Memory B cell (primary cell): ENCODE data around the gene TULP4.

Experiments used
- ATAC-seq: fragments of 150-1000 bp; cut with Tn5 transposase; 2 replicates; pipeline ENCODE4 v1.10.0; 2021; ENCODE audit warnings: low read depth, mild to moderate bottlenecking, moderate library complexity
- DNase-seq, 2 donors: peaks; one replicate each; pipeline ENCODE4 v3.0.0; 2022; ENCODE audit warnings: low spot score in 2 of 2
- H3K27ac Mint-ChIP-seq: one replicate; pipeline ENCODE4 v1.8.0; 2022; ENCODE audit warnings: mild to moderate bottlenecking, moderate library complexity, mixed read lengths
- H3K27me3 Mint-ChIP-seq: one replicate; pipeline ENCODE4 v1.8.0; 2022; ENCODE audit warnings: mixed read lengths
- H3K36me3 Mint-ChIP-seq: one replicate; pipeline ENCODE4 v1.8.0; 2022; ENCODE audit warnings: mild to moderate bottlenecking, mixed read lengths
- H3K4me1 Mint-ChIP-seq: one replicate; pipeline ENCODE4 v1.8.0; 2022; ENCODE audit warnings: mixed read lengths
- H3K4me3 Mint-ChIP-seq: one replicate; pipeline ENCODE4 v1.8.0; 2022; ENCODE audit warnings: mild to moderate bottlenecking, moderate library complexity, mixed read lengths
- H3K9me3 Mint-ChIP-seq: one replicate; pipeline ENCODE4 v1.8.0; 2022; ENCODE audit warnings: mixed read lengths

The TULP4 gene

DNA sequence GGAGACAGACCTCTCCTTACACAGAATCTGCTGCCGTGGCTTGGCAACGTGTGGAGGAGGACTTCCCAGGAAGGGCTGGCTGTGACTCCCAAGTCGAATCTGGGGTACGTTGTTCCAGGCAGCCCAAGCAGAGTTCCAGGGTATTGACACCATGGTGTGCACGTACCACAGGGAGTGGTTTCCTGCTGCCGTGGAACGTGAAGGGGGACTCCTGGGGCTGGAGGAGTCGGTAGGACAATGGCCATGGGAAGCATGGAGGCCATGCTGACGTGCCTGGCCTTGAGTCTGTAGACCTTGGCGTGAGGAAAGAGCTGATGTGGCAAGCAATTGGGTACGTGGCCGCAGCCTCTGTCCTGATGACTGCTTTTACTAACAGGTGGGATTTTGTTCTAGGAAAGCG is 119.3 kb downstream of the TULP4 start:
- Mint-ChIP-seq H3K4me3 (no peak overlapping the region), H3K36me3 (peaks cover 18% of the 10 kb centered on the region), H3K27ac (no peak overlapping the region), H3K27me3 (no peaks in the 10 kb centered on the region), H3K4me1 (no peaks in the 10 kb centered on the region), H3K9me3 (no peaks in the 10 kb centered on the region)
- no peak for ATAC-seq
- no peak for DNase-seq

DNA sequence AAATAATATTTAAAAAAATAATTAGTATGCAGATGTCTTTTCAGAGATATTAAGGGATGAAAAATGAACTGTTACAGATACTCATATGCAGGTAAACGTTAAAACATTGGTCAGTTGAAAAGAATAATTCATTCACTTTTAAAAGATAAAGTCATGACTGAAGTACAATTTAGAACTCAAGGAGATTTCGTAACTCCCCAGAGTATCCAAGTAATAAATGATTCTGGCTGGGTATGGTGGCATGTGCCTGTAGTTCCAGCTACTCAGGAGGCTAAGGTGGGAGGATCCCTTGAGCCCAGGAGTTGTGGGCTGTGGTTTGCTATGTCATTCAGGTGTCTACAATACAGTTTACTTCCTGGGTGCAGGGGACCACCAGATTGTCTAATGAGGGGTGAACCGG is 125.3 kb downstream of the TULP4 start:
- H3K4me1 Mint-ChIP-seq, result peaks cover 9% of the 10 kb centered on the region
- ATAC-seq (no peak), DNase-seq (no peak)
- no peaks in the 10 kb centered on the region for H3K27me3 Mint-ChIP-seq
- no peak overlapping the region for H3K4me3 Mint-ChIP-seq
- H3K27ac Mint-ChIP-seq, result no peak overlapping the region
- H3K36me3 Mint-ChIP-seq, result peaks cover 20% of the 10 kb centered on the region
- no peaks in the 10 kb centered on the region for H3K9me3 Mint-ChIP-seq

DNA sequence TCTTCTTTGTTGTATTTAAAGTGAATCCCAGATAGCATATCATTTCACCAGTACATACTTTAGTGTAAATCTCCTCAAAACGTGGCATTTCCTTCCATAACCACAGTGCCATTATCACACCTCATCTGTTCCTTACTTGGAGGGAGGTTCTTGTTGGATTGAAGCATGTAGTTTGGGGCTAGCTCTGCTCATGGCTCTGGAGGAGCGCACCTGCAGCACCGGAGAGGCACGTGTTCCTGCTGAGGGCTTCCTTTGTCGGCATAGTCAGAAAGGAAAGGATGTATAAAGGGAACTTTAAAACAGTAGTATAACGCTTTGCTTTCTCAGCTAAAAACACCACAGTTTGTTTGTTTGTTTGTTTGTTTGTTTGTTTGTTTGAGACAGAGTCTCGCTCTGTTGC is 126.0 kb downstream of the TULP4 start:
- Mint-ChIP-seq H3K27ac (no peak overlapping the region), H3K36me3 (peaks cover 22% of the 10 kb centered on the region), H3K9me3 (no peaks in the 10 kb centered on the region), H3K27me3 (no peaks in the 10 kb centered on the region), H3K4me1 (peaks cover 9% of the 10 kb centered on the region), H3K4me3 (no peak overlapping the region)
- ATAC-seq (no peak), DNase-seq (no peak)

DNA sequence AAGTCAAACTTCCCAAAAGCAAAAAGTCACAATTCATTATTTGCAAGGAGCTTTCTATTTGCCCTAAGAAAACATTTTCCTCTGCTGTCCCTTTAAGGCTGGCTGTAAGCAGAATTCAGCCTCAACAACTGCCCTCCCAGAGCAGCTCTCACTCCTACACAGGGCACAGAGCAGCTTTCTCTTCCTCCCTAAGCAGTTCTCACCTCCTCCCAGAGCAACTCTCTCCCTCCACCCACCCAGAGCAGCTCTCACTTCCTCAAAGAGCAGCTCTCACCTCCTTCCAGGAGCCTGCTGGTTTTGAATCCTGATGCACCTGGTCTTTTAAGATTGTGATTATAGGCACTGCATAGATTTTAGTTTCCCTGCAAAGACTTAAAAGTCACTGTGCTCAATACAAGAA is 127.0 kb downstream of the TULP4 start:
- Mint-ChIP-seq H3K36me3 (peaks cover 26% of the 10 kb centered on the region), H3K27me3 (no peaks in the 10 kb centered on the region), H3K4me3 (no peak overlapping the region), H3K9me3 (no peaks in the 10 kb centered on the region), H3K4me1 (peaks cover 9% of the 10 kb centered on the region), H3K27ac (no peak overlapping the region)
- DNase-seq, result peak; percentile 17 to 33
- ATAC-seq, result peak; percentile 99

DNA sequence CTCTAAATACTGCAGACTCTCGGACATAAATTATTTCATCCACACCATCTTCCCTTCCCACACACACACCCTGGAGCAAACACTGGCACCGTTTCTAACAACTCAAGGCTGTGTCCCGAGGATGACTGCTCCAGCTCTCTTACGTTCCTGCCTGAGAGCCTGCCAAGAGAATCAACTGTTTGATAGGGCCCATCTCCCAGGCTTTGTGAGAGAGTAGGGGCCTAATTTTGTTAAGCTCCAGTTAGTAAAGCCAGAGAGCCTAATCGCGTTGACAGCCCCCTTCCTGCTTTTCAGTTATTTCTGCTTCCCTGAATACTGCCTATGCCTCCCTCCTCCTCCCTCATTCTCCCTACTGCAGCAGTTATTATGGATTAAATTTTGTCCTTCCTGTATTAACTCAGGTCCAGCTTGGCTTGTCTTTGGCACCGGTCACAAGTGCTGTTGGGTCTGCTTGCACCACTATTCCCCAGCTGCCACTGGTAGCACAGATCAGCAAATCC is 129.5 kb downstream of the TULP4 start:
- Mint-ChIP-seq H3K4me3 (no peak overlapping the region), H3K27me3 (no peaks in the 10 kb centered on the region), H3K36me3 (peaks cover 29% of the 10 kb centered on the region), H3K4me1 (peaks cover 11% of the 10 kb centered on the region), H3K9me3 (no peaks in the 10 kb centered on the region), H3K27ac (no peak overlapping the region)
- DNase-seq (no peak), ATAC-seq (no peak)

DNA sequence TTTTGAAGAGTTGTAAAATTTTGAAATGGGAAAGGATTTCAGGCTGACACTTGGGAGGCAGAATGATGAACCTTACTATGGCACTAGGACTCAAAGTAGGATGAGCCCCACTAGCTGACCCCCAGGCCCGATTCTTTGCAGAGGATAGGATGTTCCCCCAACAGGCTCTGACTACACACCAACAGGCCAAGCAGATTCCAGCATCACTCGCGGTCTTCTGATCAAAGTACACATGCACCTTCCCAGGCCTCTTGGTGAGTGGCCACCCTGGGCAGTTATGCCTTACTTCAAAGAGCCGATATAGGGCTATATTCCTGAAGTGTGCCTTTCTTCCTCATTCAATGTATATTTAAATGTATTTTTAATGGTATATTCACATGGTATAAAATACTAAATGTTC is 130.0 kb downstream of the TULP4 start:
- H3K36me3 Mint-ChIP-seq, result peaks cover 29% of the 10 kb centered on the region
- H3K4me3 Mint-ChIP-seq, result no peak overlapping the region
- ATAC-seq, result no peak
- H3K9me3 Mint-ChIP-seq, result no peaks in the 10 kb centered on the region
- H3K4me1 Mint-ChIP-seq, result peaks cover 8% of the 10 kb centered on the region
- H3K27ac Mint-ChIP-seq, result no peak overlapping the region
- no peak for DNase-seq
- no peaks in the 10 kb centered on the region for H3K27me3 Mint-ChIP-seq

DNA sequence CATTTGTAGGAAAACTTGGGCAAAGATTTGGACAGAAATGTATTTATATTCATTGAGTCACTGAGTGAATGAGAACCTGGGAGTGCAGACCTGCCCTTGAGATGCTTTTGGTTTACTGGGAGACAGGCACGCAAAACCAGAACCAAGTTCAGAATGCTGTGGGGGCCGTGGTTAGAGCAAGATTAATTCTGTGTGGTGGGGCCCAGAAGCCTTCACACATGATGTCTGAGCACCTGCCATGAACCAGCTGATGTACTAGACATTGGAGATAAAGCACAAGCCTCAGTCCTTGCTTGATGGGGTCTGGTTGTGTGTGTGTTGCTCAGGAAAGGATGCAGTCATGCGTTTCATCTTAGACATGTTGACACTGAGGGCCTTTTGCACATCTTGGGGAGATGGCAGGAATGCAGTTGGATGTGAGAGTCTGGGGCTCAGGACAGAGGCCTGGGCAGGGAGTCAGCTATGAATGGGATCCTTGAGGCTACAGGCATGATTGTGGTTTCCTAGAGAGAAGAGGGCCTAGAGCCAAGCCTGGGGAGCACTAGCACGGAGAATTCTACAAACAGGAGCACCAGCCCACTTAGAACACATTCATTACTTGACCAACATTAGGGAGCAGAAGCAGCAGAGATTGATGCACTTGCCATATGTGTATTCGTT is 133.3 kb downstream of the TULP4 start:
- Mint-ChIP-seq H3K27ac (peak overlapping the region; percentile 14), H3K9me3 (no peaks in the 10 kb centered on the region)
- no peak for ATAC-seq

DNA sequence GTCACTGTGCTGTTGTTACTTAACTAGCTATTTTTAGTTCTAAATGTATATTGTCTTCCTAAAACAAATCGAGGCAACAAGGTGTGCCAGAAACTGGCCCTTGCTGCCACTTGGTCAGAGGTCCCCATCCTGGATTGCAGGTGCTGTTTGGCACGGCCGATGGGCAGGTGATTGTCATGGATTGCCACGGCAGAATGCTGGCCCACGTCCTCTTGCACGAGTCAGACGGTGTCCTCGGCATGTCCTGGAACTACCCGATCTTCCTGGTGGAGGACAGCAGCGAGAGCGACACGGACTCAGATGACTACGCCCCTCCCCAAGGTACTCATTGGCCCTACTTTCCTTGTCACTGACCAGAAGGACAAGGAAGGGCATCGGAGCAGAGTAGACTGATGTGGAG is 136.6 kb downstream of the TULP4 start:
- Mint-ChIP-seq H3K4me1 (peaks cover 2% of the 10 kb centered on the region), H3K27ac (no peak overlapping the region), H3K4me3 (no peak overlapping the region), H3K36me3 (peaks cover 37% of the 10 kb centered on the region), H3K27me3 (no peaks in the 10 kb centered on the region), H3K9me3 (no peaks in the 10 kb centered on the region)
- ATAC-seq, result no peak
- no peak for DNase-seq

More for the DNA sequence above, 133.3 kb downstream of the TULP4 start:
- DNase-seq, result no peak
- Mint-ChIP-seq H3K36me3 (peaks cover 35% of the 10 kb centered on the region), H3K27me3 (no peaks in the 10 kb centered on the region), H3K4me3 (no peak overlapping the region), H3K4me1 (peaks cover 2% of the 10 kb centered on the region)

DNA sequence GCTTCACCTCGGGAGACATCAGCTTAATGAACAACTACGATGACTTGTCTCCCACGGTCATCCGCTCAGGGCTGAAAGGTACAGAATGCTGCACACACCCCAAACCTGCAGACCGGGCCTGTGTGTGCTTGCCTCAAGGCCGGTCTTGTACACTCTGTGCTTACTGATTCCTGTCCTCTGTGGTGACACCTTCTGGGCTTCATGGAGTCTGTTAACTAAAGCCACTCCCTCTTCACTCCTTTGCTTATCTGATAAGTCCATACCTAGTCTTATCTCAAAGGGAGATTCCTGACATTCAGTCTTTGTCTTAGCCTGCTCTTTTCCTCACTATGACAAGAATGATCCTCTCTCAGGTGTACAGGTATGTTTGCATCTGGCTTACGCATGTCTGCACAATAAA is 139.9 kb downstream of the TULP4 start:
- no peaks in the 10 kb centered on the region for H3K4me1 Mint-ChIP-seq
- H3K27me3 Mint-ChIP-seq, result no peaks in the 10 kb centered on the region
- no peaks in the 10 kb centered on the region for H3K9me3 Mint-ChIP-seq
- peaks cover 28% of the 10 kb centered on the region for H3K36me3 Mint-ChIP-seq
- no peak overlapping the region for H3K27ac Mint-ChIP-seq
- no peak overlapping the region for H3K4me3 Mint-ChIP-seq
- ATAC-seq, result no peak
- DNase-seq, result no peak

DNA sequence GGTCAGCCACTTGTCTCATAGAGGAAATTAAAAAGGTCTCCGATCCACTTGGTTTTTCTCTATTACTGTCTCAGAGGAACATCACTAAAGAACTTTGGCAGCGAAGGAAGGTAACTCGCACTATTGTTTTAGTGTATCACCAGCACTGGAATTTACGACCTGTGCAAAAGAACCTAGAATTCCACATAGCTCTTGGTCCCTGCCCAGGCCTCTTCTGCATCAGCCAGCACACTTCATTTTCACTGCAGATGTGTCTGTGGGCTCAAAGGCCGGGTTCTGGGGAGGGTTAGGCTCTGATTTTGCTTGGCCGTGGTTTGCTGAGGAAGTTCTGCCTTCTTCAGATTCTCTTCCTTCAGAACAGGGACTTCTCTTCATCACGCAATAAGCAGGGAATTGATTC is 144.9 kb downstream of the TULP4 start:
- no peak overlapping the region for H3K27ac Mint-ChIP-seq
- ATAC-seq, result no peak
- no peaks in the 10 kb centered on the region for H3K9me3 Mint-ChIP-seq
- DNase-seq, result no peak
- no peaks in the 10 kb centered on the region for H3K27me3 Mint-ChIP-seq
- peaks cover 32% of the 10 kb centered on the region for H3K36me3 Mint-ChIP-seq
- no peak overlapping the region for H3K4me3 Mint-ChIP-seq
- no peaks in the 10 kb centered on the region for H3K4me1 Mint-ChIP-seq

DNA sequence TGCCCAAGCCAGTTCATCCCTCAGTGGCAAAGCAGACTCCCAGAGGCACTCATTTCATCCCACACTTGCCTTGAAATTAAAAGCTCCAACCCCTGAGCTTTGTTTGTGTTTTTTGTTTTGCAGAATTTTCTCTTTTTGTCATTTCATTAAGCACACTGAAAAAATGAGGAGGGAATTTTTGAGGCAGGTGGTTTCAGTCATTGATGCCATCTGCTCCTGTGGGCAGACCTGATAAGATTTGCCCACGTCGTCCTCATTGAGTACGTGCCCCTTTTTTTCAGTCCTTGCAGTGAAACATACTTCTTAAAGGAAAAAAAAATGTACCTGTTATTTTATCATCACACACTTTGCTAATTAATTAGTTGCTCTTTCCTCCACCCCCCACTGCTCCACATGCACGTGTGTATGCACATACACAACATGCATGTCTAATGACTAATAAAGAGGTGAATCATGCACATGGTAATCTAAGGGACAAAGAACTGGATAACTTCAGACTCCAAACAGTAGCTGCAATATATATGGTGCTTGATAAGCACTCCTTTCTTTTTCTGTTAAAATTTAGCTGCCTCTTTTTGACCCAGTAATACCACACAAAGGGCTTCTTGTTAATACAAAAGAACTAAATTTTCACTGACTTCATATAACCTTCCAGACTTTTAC is 145.5 kb downstream of the TULP4 start:
- ATAC-seq, result no peak
- Mint-ChIP-seq H3K27me3 (no peaks in the 10 kb centered on the region), H3K36me3 (peaks cover 26% of the 10 kb centered on the region), H3K4me1 (no peaks in the 10 kb centered on the region), H3K4me3 (no peak overlapping the region), H3K27ac (no peak overlapping the region), H3K9me3 (no peaks in the 10 kb centered on the region)
- no peak for DNase-seq

DNA sequence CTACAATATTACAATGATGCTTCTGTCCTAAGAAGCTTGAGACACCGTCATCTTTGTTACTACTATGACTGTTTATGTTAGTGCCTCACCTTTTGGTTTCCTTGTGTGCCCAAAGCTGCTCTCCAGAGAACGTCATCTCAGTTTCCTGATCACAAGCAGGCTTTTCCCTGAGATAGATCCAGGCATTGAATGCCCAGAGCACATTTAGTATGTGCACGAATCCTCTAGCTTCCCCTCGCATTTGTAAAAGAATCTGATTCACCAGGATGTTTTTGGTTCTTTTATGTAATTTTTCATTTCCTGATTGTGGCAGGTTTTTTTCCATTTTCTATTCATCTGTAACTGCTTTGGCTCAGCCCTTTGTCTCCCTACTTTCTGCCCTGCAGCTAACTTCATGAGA is 147.5 kb downstream of the TULP4 start:
- H3K9me3 Mint-ChIP-seq, result no peaks in the 10 kb centered on the region
- no peak for DNase-seq
- no peak overlapping the region for H3K4me3 Mint-ChIP-seq
- no peaks in the 10 kb centered on the region for H3K27me3 Mint-ChIP-seq
- ATAC-seq, result no peak
- H3K4me1 Mint-ChIP-seq, result no peaks in the 10 kb centered on the region
- H3K27ac Mint-ChIP-seq, result no peak overlapping the region
- peaks cover 37% of the 10 kb centered on the region for H3K36me3 Mint-ChIP-seq

DNA sequence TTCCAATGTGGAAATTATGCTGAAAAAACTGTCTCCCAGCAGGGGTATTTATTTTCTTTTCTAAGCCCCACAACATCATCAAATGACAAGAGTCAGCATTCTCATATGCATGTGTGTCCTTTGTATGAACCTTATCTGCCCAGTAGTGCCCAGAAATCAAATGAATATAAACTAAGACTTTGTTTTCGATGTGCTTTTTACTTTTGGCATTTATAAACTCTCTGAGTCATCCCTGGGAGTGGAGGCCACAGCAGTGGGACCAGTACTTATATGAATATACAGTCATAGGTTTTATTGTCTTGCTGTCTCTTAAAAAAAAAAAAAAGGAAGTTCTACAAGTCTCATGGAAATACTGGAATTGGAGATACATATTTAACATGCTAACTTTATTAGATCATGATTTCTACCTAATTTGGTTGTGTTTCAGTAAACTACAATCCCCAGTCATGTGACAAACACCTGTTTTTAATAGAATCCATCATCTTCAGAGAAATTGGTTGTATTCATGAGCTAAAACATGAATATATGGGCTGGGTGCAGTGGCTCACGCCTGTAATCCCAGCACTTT is 148.4 kb downstream of the TULP4 start:
- H3K9me3 Mint-ChIP-seq, result no peaks in the 10 kb centered on the region
- H3K27me3 Mint-ChIP-seq, result no peaks in the 10 kb centered on the region
- no peak overlapping the region for H3K27ac Mint-ChIP-seq
- DNase-seq, result no peak
- H3K4me1 Mint-ChIP-seq, result no peaks in the 10 kb centered on the region
- no peak overlapping the region for H3K4me3 Mint-ChIP-seq
- H3K36me3 Mint-ChIP-seq, result peaks cover 43% of the 10 kb centered on the region
- no peak for ATAC-seq

DNA sequence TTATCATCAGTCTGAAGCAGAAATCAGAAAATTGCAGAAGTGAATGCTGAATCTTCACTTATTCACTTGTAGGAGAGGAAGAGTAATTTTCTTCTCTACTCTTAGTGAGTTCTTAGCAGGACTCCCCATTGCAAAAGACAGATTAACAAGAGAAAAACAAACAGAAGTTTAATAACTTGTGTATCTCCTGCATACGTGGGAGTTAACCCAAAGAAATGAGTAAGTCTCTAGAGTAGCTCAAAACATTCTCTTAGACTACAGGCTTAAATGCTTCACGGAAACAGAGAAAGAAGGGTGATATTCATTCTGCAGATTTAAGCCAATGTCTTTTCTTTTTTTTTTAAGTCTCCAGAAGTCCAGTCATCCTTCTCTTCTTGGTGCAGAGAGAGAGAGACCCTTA is 149.7 kb downstream of the TULP4 start:
- H3K4me1 Mint-ChIP-seq, result no peaks in the 10 kb centered on the region

More for the DNA sequence above, 149.7 kb downstream of the TULP4 start:
- Mint-ChIP-seq H3K9me3 (no peaks in the 10 kb centered on the region), H3K36me3 (peaks cover 45% of the 10 kb centered on the region), H3K27ac (no peak overlapping the region), H3K4me3 (no peak overlapping the region), H3K27me3 (no peaks in the 10 kb centered on the region)
- DNase-seq (no peak), ATAC-seq (no peak)
